Esophagus muscularis mucosa (tissue), 4 donors: Measurements from ENCODE around the gene EMC7. TPM values are rescaled to one million over a fixed set of nuclear protein-coding genes. Genes with fewer than 3 reads are reported as not detected.

ENCODE experiments used
- DNase-seq: peaks from one replicate; pipeline ENCODE4 v3.0.0-alpha.2; 2017; ENCODE audit errors: extremely low spot score
- H3K27ac ChIP-seq, 4 donors: fragments of 200-600 bp; sonication (generic); replicated peaks in 1 of 4; 1 replicate in 3 of 4; 2 replicates in 1 of 4; pipeline ENCODE4 v1.5.1; 2016 to 2019; ENCODE audit warnings: mild to moderate bottlenecking in 1 of 4
- H3K27me3 ChIP-seq, 4 donors: fragments of 200-600 bp; sonication (generic); one replicate each; pipeline versions ENCODE4 v1.5.1 to v1.6.0; 2016 to 2019
- H3K36me3 ChIP-seq, 4 donors: fragments of 200-600 bp; sonication (generic); one replicate each; pipeline ENCODE4 v1.5.1; 2016 to 2019
- H3K4me1 ChIP-seq, 4 donors: fragments of 200-600 bp; sonication (generic); one replicate each; pipeline ENCODE4 v1.5.1; 2016 to 2019
- H3K4me3 ChIP-seq, 4 donors: fragments of 200-600 bp; sonication (generic); 1 replicate in 2 of 4; 2 replicates in 2 of 4; pipeline ENCODE4 v1.5.1; 2016 to 2019; ENCODE audit warnings: mild to moderate bottlenecking in 4 of 4, moderate library complexity in 1 of 4
- H3K9me3 ChIP-seq, 4 donors: fragments of 200-600 bp; sonication (generic); 1 replicate in 3 of 4; 2 replicates in 1 of 4; pipeline ENCODE4 v1.5.1; 2016 to 2019
- EP300 ChIP-seq: sonication (generic); formaldehyde crosslinking; IDR thresholded peaks from one replicate; pipeline ENCODE4 v1.6.1; 2017; ENCODE audit warnings: antibody characterized with exemption
- POLR2AphosphoS5 ChIP-seq, 2 donors: sonication (generic); formaldehyde crosslinking; IDR thresholded peaks; one replicate each; pipeline ENCODE4 v1.6.1; 2017; ENCODE audit warnings: antibody characterized with exemption in 2 of 2
- WGBS: methylation state at CpG from one replicate; pipeline ENCODE4 v1.1.5; 2018; 5-methylcytosine and 5-hydroxymethylcytosine counted together
- intact Hi-C: fragments of 100-400 bp; cut with DNase I; formaldehyde crosslinking; loops from one replicate; pipeline ENCODE4 v1.15.1; 2023
- total RNA-seq, 4 donors: library from RNA; depleted of rRNA; stranded (reverse); fragments of >200 nt; gene quantifications; one replicate each; pipeline versions ENCODE4 v1.1.0 to v1.2.1, GENCODE V29; 2016

EMC7 gene
- total RNA-seq, 4 donors from 2014 or later = 38.6 to 47.1 (median 42.4) TPM

DNA sequence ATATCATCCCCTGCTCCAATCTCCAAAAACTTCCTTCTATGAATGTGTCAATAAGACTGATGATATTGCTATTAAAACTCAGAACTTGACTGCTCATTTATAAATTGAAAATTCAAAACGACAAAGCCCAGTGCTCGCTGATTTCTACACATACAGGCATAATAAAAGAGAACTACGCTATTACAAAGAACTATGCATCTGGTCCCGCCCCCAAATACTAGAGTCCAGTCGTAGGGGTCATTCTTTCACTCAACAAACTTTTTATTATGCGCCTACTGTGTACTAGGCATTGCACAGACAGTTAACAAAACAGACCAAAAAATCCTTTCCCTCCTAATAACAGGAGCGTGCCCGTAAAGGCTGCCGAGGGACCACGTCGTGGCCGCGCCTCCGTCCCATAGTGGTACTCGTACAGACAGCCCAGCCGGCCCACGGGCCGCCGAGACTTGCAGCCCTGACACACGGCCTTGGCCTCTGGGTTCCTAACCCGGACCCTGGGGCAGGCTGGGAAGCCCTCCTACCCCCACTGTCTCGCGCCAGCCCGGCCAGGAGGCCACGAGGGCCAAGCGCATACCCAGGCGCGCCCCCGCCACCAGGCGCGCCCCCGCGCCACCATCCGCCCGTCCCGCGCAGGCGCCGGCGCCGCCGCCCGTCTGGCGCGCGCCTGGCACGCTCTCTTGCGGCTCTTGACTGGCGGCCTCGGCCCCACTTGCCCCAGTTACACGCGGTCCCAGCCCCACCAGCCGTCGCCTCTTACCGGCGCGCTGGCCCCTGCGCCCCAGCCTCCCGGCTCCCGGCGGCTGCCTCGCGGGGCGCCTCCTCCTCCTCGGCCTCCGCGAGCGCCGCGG is 63.4 kb downstream of the EMC7 start:
- TF ChIP-seq EP300 (no peak), POLR2AphosphoS5 (IDR thresholded peaks at IDR 0.05) (peak; percentile 30 to 71)
- H3K27me3 ChIP-seq = no peaks in the 10 kb centered on the region
- 1% methylated on average over 15 of the region's 70 CpGs for WGBS
- H3K4me1 ChIP-seq = peaks cover 0 to 25% (median 16%) of the 10 kb centered on the region in 4 donors
- H3K36me3 ChIP-seq = no peaks in the 10 kb centered on the region
- H3K27ac ChIP-seq = peak overlapping the region; percentile 87 to 98 (median 92)
- DNase-seq = peak; percentile 93
- no peaks in the 10 kb centered on the region for H3K9me3 ChIP-seq
- peak overlapping the region; percentile 72 to 97 (median 82) for H3K4me3 ChIP-seq
- intact Hi-C loops = no loop called here

Other genes starting within 250 kb of the EMC7 start
- gene CHRM5, start 133.4 kb downstream of the EMC7 start, total RNA-seq = not detected
- gene AVEN, start 62.7 kb downstream of the EMC7 start, total RNA-seq = 10 to 100 TPM; 18.2 to 30.9 (median 27.6) TPM
- gene PGBD4, start 221 bp upstream of the EMC7 start, total RNA-seq = 1 to 10 TPM in 3 of 4 donors, under 1 TPM in 1; 0.66 to 1.7 (median 1.2) TPM
- 10 to 100 TPM; 29.9 to 61.9 (median 32.8) TPM for gene KATNBL1, start 108.2 kb upstream of the EMC7 start, total RNA-seq
- 100 to 1,000 TPM; 121 to 155 (median 133) TPM for gene EMC4, start 123.2 kb upstream of the EMC7 start, total RNA-seq
- gene SLC12A6, start 235.9 kb upstream of the EMC7 start, total RNA-seq = 10 to 100 TPM; 16.1 to 21.4 (median 16.3) TPM
- gene NOP10, start 241.3 kb upstream of the EMC7 start, total RNA-seq = 100 to 1,000 TPM in 3 of 4 donors, 10 to 100 TPM in 1; 78.5 to 136 (median 116) TPM
- gene NUTM1, start 241.5 kb upstream of the EMC7 start, total RNA-seq = not detected